SK-N-MC (cell line): ENCODE data around the gene HOXC13.

ENCODE experiments used
- DNase-seq: peaks from one replicate; pipeline ENCODE4 v3.0.0-alpha.2; 2011; ENCODE audit warnings: low read depth, low spot score
- H3K27ac ChIP-seq: fragments of 200-600 bp; sonication (generic); 2 replicates; pipeline ENCODE4 v1.5.1; 2016; ENCODE audit warnings: mixed run types
- H3K36me3 ChIP-seq: fragments of 200-600 bp; sonication (generic); 2 replicates; pipeline ENCODE4 v1.6.1; 2017; ENCODE audit warnings: antibody characterized with exemption, low read length, mixed read lengths; ENCODE audit not compliant: insufficient read depth
- H3K4me3 ChIP-seq: fragments of 200-600 bp; sonication (generic); 2 replicates; pipeline ENCODE4 v1.5.1; 2016
- H3K9ac ChIP-seq: fragments of 200-600 bp; sonication (generic); 2 replicates; pipeline ENCODE4 v1.8.0; 2017; ENCODE audit warnings: mixed run types, mixed read lengths; ENCODE audit not compliant: insufficient read length
- H3K9me3 ChIP-seq: fragments of 200-600 bp; sonication (generic); 2 replicates; pipeline ENCODE4 v1.6.1; 2017; ENCODE audit warnings: low read depth, mild to moderate bottlenecking, antibody characterized with exemption, low read length, moderate library complexity, mixed read lengths
- EZH2 ChIP-seq: fragments of 200-600 bp; sonication (generic); IDR thresholded peaks from one replicate; pipeline ENCODE4 v1.6.1; 2017; ENCODE audit warnings: antibody characterized with exemption
- FOXP2 ChIP-seq: optimal IDR thresholded peaks from 2 replicates; pipeline ENCODE3; 2011; ENCODE audit warnings: mild to moderate bottlenecking, moderate library complexity; ENCODE audit not compliant: insufficient read depth; ENCODE audit errors: extremely low read length, control extremely low read depth
- POLR2AphosphoS5 ChIP-seq: IDR thresholded peaks from 2 replicates; pipeline ENCODE4 v1.6.1; 2012; ENCODE audit warnings: mild to moderate bottlenecking, low read depth, low read length, borderline replicate concordance

Gene HOXC13

GRCh38 chr12:53927220-53928029 is 11.2 kb upstream of the HOXC13 start:
- DNase-seq: no peak
- TF ChIP-seq EZH2: no peak
- no peak for TF ChIP-seq FOXP2
- TF ChIP-seq POLR2AphosphoS5: no peak
- H3K9me3 ChIP-seq: no peaks in the 10 kb centered on the region
- H3K27ac ChIP-seq: no peak overlapping the region
- H3K4me3 ChIP-seq: no peak overlapping the region
- no peak overlapping the region for H3K9ac ChIP-seq
- H3K36me3 ChIP-seq: no peaks in the 10 kb centered on the region

GRCh38 chr12:53928054-53928835 is 10.4 kb upstream of the HOXC13 start:
- no peak for DNase-seq
- no peak overlapping the region for H3K27ac ChIP-seq
- TF ChIP-seq EZH2 (no peak), POLR2AphosphoS5 (no peak), FOXP2 (no peak)
- no peak overlapping the region for H3K9ac ChIP-seq
- H3K36me3 ChIP-seq: no peaks in the 10 kb centered on the region
- H3K4me3 ChIP-seq: no peak overlapping the region
- H3K9me3 ChIP-seq: no peaks in the 10 kb centered on the region

GRCh38 chr12:53929527-53929926 is 9.1 kb upstream of the HOXC13 start:
- H3K4me3 ChIP-seq: no peak overlapping the region
- no peak for TF ChIP-seq EZH2
- TF ChIP-seq FOXP2: no peak
- no peak for TF ChIP-seq POLR2AphosphoS5
- DNase-seq: no peak
- H3K36me3 ChIP-seq: no peaks in the 10 kb centered on the region
- H3K27ac ChIP-seq: no peak overlapping the region
- no peak overlapping the region for H3K9ac ChIP-seq
- H3K9me3 ChIP-seq: no peaks in the 10 kb centered on the region

GRCh38 chr12:53930591-53931255 is 7.9 kb upstream of the HOXC13 start:
- H3K36me3 ChIP-seq: no peaks in the 10 kb centered on the region
- DNase-seq: no peak
- no peaks in the 10 kb centered on the region for H3K9me3 ChIP-seq
- H3K27ac ChIP-seq: no peak overlapping the region
- TF ChIP-seq EZH2: no peak
- TF ChIP-seq FOXP2: no peak
- TF ChIP-seq POLR2AphosphoS5: no peak
- no peak overlapping the region for H3K9ac ChIP-seq
- no peak overlapping the region for H3K4me3 ChIP-seq

GRCh38 chr12:53931844-53932581 is 6.6 kb upstream of the HOXC13 start:
- no peaks in the 10 kb centered on the region for H3K9me3 ChIP-seq
- H3K27ac ChIP-seq: no peak overlapping the region
- no peak for DNase-seq
- TF ChIP-seq EZH2 (no peak), FOXP2 (no peak), POLR2AphosphoS5 (no peak)
- H3K9ac ChIP-seq: no peak overlapping the region
- no peak overlapping the region for H3K4me3 ChIP-seq
- H3K36me3 ChIP-seq: no peaks in the 10 kb centered on the region

- H3K4me3 ChIP-seq: no peak overlapping the region
- TF ChIP-seq EZH2 (no peak), POLR2AphosphoS5 (no peak), FOXP2 (no peak)
- no peak for DNase-seq
- no peaks in the 10 kb centered on the region for H3K9me3 ChIP-seq
- H3K36me3 ChIP-seq: no peaks in the 10 kb centered on the region
- H3K27ac ChIP-seq: no peak overlapping the region
- no peak overlapping the region for H3K9ac ChIP-seq
Measured at GRCh38 chr12:53932915-53933314, 5.7 kb upstream of the HOXC13 start.

- no peak for DNase-seq
- Histone ChIP-seq H3K36me3 (no peaks in the 10 kb centered on the region), H3K27ac (0 out of 2 replicates have a peak overlapping the region, but pooled peaks have one; percentile 32), H3K4me3 (no peak overlapping the region), H3K9me3 (no peaks in the 10 kb centered on the region), H3K9ac (no peak overlapping the region)
- no peak for TF ChIP-seq FOXP2
- TF ChIP-seq POLR2AphosphoS5: no peak
- no peak for TF ChIP-seq EZH2
Measured at GRCh38 chr12:53935383-53936341, 3.0 kb upstream of the HOXC13 start.
